GM21381 (cell line): ENCODE data around the gene GBF1.

Experiments used
- ATAC-seq: cut with Tn5 transposase; IDR thresholded peaks from one replicate; pipeline ENCODE4 v1.9.1; 2021; ENCODE audit warnings: mild to moderate bottlenecking, moderate library complexity; ENCODE audit not compliant: unreplicated experiment

The GBF1 gene

GRCh38 chr10:102406815-102407214 is 161.5 kb downstream of the GBF1 start:
- ATAC-seq, result no peak

- ATAC-seq, result no peak
Measured at GRCh38 chr10:102407425-102408130, 162.2 kb downstream of the GBF1 start.

- no peak for ATAC-seq
Measured at GRCh38 chr10:102408131-102408727, 162.9 kb downstream of the GBF1 start.

GRCh38 chr10:102408728-102409603 is 163.6 kb downstream of the GBF1 start:
- no peak for ATAC-seq

- no peak for ATAC-seq
Measured at GRCh38 chr10:102409604-102410428, 164.5 kb downstream of the GBF1 start.

- ATAC-seq, result no peak
Measured at GRCh38 chr10:102410429-102411073, 165.2 kb downstream of the GBF1 start.

- ATAC-seq, result no peak
Measured at GRCh38 chr10:102411341-102412255, 166.3 kb downstream of the GBF1 start.

GRCh38 chr10:102412293-102412692 is 167.0 kb downstream of the GBF1 start:
- no peak for ATAC-seq

- ATAC-seq, result no peak
Measured at GRCh38 chr10:102413053-102413705, 167.8 kb downstream of the GBF1 start.

GRCh38 chr10:102413806-102414561 is 168.7 kb downstream of the GBF1 start:
- no peak for ATAC-seq

- no peak for ATAC-seq
Measured at GRCh38 chr10:102414749-102415148, 169.4 kb downstream of the GBF1 start.

- no peak for ATAC-seq
Measured at GRCh38 chr10:102416283-102416682, 171.0 kb downstream of the GBF1 start.

GRCh38 chr10:102416695-102417094 is 171.4 kb downstream of the GBF1 start:
- ATAC-seq, result no peak

GRCh38 chr10:102418622-102419268 is 173.4 kb downstream of the GBF1 start, which contains the start of gene PSD:
TSS of gene PSD (minus strand) at chr10:102418785. CDS start at chr10:102417038, 1,747 bp downstream.
- ATAC-seq, result no peak

- peak; percentile 22 for ATAC-seq
Measured at GRCh38 chr10:102419269-102420180, 174.2 kb downstream of the GBF1 start.

GRCh38 chr10:102420181-102420713 is 174.9 kb downstream of the GBF1 start:
- no peak for ATAC-seq
